Stimulated activated CD4-positive, alpha-beta T cell treated with anti-CD3 and anti-CD28 coated beads, TNF-alpha, amount 100 ng/mL, for 4 hours (primary cell): ENCODE data around the gene ASTN2.
"Not testable (repeated sequence)": the region's sequence is repeated elsewhere in the genome, so short reads cannot be mapped to it uniquely, and the experiment has no call there.

ENCODE experiments used
- DNase-seq, 3 experiments: peaks; one replicate each; pipeline ENCODE4 v3.0.0-alpha.2; 2020; ENCODE audit warnings: low read depth in 3 of 3

ASTN2 gene

GRCh38 chr9:116924462-116925110 is 490.3 kb downstream of the ASTN2 start:
- no peak for DNase-seq

DNA sequence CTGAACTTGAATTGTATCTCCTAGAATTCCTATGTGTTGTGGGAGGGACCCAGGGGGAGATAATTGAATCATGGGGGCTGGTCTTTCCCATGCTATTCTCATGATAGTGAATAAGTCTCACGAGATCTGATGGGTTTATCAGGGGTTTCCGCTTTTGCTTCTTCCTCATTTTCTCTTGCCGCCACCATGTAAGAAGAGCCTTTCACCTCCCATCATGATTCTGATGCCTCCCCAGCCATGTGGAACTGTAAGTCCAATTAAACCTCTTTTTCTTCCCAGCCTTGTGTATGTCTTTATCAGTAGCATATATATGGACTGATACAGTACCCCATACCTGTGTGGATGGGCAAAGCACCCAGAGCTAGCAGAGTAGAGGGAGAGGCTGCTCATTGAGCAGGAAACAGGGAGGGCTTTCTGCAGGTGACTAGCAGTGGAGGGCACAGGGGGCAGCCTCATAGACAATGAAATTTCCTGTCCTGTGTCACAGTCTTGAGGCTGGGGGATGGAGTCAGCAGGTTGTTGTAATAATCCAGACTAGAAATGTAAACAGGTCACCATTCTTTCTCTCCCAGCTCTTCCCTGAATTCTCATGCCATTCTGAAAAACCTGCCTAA is 496.9 kb downstream of the ASTN2 start:
- not testable (repeated sequence) for DNase-seq

GRCh38 chr9:116913536-116913935 is 501.3 kb downstream of the ASTN2 start:
- no peak for DNase-seq

GRCh38 chr9:116910201-116910600 is 504.7 kb downstream of the ASTN2 start:
- DNase-seq: no peak

- no peak for DNase-seq
These were observed 506.9 kb downstream of the ASTN2 start for GRCh38 chr9:116907989-116908388.

DNA sequence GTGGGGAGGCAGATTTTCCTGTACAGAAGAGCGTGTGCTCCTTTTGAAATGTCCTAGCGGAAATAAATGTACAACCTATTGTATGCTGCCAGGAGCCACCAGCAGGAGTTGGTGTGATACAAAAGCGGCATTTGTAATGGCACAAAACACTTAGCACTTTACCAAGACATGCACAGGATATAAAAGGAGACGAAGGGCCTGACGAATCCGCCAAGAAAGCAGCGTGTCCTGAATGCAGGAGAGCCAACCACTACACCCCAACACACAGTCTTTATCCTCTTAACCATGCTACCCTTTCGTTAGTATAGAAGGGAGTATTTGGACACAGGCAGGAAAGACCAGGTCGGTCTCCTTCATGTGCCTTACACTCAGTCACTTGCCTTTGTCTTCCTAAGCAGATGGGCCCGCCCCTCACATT is 509.7 kb downstream of the ASTN2 start:
- DNase-seq: no peak

DNA sequence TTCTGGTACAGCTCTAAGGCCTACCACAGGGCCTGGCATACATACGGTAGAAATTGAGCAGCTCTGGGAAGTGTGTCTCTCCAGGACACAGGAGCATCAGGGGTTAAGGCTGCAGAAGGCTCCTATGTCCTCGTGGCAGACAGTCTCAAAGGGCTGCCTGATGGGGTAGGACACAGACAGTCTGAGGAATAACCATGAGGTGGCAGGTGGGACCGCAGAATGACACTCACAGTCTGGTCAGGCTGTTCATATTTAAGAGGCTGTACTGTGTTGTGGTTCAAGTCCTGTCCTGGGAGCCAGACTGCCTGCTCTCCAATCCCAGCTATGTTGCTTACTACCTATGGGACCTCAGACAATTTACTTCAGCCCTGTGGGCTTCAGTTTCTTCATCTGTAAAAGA is 510.7 kb downstream of the ASTN2 start:
- no peak for DNase-seq

- DNase-seq: no peak
These were observed 513.6 kb downstream of the ASTN2 start for GRCh38 chr9:116901260-116901659.

- no peak for DNase-seq
These were observed 514.3 kb downstream of the ASTN2 start for GRCh38 chr9:116900543-116900942.

- DNase-seq: no peak
These were observed 514.9 kb downstream of the ASTN2 start for GRCh38 chr9:116900007-116900367.

DNA sequence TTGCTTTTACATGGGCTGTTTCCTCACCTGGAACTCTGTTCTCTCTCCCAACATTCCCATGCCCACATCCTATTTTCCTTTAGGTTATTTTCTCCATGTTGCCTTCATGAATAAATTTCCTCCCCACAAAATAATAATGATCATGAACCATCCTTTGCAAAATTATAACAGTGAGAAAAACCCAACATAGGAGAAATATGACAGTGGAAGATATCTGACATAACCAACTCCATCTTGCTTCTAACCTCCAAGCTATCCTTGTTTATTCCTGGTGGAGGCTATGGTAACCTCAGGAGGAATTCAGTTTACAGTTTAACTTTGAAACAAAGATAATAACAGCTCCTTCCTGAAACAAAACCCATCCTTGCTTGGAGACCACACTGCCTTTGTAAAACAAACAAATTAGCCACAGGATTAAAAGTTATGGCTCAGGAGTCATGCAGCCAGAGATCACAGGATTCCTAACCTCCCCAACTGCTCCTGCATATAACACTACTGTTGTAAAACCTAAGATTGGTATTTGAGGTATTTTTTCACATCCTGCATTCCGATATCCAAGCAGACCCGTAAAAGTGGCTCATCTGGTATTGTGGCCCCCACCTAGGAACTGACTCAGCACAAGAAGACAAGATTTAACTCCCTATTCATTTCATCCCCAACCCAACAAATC is 515.4 kb downstream of the ASTN2 start:
- DNase-seq: no peak

DNA sequence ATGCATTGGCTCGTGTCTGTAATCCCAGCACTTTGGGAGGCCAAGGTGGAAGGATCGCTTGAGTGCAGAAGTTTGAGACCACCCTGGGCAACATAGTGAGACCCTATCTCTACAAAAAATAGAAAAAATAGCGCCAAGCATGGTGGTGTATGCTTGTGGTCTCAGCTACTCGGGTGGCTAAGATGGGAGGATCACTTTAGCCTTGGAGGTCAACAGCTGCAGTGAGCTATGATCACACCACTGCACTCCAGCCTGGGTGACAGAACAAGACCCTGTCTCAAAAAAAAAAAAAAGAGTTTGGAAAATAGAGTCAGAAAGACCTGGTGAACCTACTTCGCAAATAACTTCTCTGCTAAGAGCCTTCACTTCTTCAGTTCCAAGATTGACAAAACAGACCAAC is 516.7 kb downstream of the ASTN2 start:
- not testable (repeated sequence) for DNase-seq

GRCh38 chr9:116897201-116897600 is 517.7 kb downstream of the ASTN2 start:
- DNase-seq: no peak

DNA sequence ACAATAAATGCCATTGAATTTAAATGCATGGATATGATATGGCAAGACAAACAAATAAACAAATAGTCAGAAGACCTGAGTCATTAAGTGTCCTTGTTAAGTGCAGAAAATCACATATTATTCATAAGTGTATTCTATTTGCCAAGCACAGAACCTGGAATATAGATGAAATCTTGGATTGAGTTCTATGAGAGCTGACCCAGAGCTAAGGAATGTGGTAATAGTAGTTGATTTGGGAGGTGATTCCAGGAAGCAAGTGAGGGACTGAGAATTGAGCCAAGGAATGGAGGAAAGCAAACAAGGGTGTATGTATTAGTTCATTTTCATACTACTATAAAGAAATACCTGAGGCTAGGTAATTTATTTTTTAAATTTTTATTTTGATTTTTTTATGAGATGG is 518.9 kb downstream of the ASTN2 start:
- no peak for DNase-seq

GRCh38 chr9:116891424-116891823 is 523.4 kb downstream of the ASTN2 start:
- DNase-seq: no peak

- not testable (repeated sequence) for DNase-seq
These were observed 526.4 kb downstream of the ASTN2 start for GRCh38 chr9:116888476-116888875.

DNA sequence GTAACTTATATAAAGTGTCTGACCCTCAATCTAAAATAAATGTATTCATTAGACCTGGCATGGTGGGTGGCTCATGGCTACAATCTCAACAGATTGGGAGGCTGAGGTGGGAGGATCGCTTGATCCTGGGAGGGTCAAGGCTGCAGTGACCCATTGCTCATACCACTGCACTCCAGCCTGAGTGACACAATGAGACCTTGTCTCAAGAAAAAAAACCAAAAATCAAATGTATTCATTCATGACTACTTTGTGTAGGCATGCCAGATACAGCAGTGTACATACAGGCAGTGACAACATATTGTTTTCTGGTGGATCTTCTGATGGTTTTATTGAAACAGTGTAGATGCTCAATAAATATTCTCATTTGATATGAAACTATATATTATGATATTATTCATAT is 526.8 kb downstream of the ASTN2 start:
- no peak for DNase-seq

- DNase-seq: no peak
These were observed 531.2 kb downstream of the ASTN2 start for GRCh38 chr9:116883676-116884075.

DNA sequence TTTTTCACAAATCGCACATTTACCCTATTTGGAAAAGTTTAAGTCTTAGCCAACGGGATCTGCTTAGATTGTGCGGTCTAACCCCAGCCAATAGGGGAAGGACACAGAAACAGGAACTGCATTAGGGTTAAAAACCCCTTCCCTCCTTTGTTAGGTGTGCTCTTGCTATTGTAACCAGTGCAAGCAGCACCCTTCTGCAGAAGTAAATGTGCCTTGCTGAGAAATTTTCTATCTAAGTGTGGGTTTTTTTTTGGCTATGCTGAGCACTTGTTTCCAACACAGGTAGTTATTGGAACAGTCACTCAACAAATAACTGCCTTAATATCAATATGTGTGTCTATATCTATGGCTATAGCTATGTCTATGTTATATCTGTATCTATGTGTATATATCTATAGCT is 537.8 kb downstream of the ASTN2 start:
- DNase-seq: no peak

GRCh38 chr9:116875576-116875975 is 539.3 kb downstream of the ASTN2 start:
- no peak for DNase-seq

- no peak for DNase-seq
These were observed 540.6 kb downstream of the ASTN2 start for GRCh38 chr9:116873937-116874914.

GRCh38 chr9:116873491-116873890 is 541.4 kb downstream of the ASTN2 start:
- DNase-seq: no peak
